ENCODE data around the gene CSMD2.

CSMD2 gene

DNA sequence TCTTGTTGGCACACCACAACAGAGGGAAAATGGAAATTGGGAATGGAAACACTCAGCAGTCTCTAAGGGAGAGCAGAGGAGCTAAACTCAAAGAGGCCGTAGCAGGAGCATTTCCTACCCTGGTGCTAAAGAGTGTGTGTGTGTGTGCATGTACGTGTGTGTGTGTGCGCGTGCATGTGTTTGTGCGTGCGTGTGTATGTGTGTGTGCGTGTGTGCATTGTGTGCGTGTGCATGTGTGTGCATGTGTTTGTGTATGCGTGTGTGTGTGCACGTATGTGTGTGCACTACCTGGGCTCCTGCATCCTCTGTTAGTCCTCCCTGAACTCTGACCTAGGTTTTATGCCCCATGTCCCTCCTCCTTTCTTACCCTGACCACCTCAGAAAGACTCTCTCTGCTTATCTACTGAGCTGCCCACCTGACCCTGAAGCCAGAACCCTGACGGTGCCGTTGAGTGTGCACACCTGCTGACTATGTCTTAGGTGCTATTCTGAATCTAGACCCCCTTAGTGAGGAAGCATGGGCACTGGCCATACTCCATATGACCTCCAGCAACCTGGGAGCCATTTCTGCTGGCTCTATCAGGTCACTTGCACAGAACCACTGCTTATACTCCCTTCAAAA, 458.3 kb downstream of the CSMD2 start:
- Histone ChIP-seq H3K9ac (ENCODE audit: low read length) (no peak overlapping the region), H3K27ac (ENCODE audit: low read length) (no peak overlapping the region), H3K9me3 (replicated peaks; ENCODE audit: insufficient read depth, low read length) (no peaks in the 10 kb centered on the region), H3K4me1 (ENCODE audit: low read length) (no peaks in the 10 kb centered on the region), H3K36me3 (replicated peaks; ENCODE audit: insufficient read depth, low read length) (no peaks in the 10 kb centered on the region), H2AFZ (ENCODE audit: low read length) (no peak overlapping the region), H4K20me1 (ENCODE audit: insufficient read depth, low read length) (no peaks in the 10 kb centered on the region), H3K4me3 (ENCODE audit: low read length) (no peak overlapping the region), H3K9me2 (replicated peaks; ENCODE audit: insufficient read depth, low read length) (no peaks in the 10 kb centered on the region), H3K27me3 (replicated peaks; ENCODE audit: insufficient read depth, low read length) (peaks cover 41% of the 10 kb centered on the region; the same call in 1 of the 2 replicates), H3K4me2 (ENCODE audit: low read depth, low read length) (no peak overlapping the region), H3K79me2 (ENCODE audit: low read length) (no peaks in the 10 kb centered on the region), H3F3A (ENCODE audit: insufficient read depth, low read length) (no peaks in the 10 kb centered on the region)
- DNase-seq: no peak
- TF ChIP-seq, protein P1, sequence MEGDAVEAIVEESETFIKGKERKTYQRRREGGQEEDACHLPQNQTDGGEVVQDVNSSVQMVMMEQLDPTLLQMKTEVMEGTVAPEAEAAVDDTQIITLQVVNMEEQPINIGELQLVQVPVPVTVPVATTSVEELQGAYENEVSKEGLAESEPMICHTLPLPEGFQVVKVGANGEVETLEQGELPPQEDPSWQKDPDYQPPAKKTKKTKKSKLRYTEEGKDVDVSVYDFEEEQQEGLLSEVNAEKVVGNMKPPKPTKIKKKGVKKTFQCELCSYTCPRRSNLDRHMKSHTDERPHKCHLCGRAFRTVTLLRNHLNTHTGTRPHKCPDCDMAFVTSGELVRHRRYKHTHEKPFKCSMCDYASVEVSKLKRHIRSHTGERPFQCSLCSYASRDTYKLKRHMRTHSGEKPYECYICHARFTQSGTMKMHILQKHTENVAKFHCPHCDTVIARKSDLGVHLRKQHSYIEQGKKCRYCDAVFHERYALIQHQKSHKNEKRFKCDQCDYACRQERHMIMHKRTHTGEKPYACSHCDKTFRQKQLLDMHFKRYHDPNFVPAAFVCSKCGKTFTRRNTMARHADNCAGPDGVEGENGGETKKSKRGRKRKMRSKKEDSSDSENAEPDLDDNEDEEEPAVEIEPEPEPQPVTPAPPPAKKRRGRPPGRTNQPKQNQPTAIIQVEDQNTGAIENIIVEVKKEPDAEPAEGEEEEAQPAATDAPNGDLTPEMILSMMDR (IDR thresholded peaks at IDR 0.05; ENCODE audit: low read length): no peak
- no peak for TF ChIP-seq EZH2 (optimal IDR thresholded peaks at IDR 0.05; ENCODE audit: low read depth, low read length)
- no peak for TF ChIP-seq EZH2phosphoT487 (IDR thresholded peaks at IDR 0.05; ENCODE audit: low read length)

GRCh38 chr1:33703464-33703863, 461.6 kb downstream of the CSMD2 start:
- Histone ChIP-seq H3K9me2 (replicated peaks; ENCODE audit: insufficient read depth, low read length) (no peaks in the 10 kb centered on the region), H3K4me3 (ENCODE audit: low read length) (no peak overlapping the region), H2AFZ (ENCODE audit: low read length) (no peak overlapping the region), H3K9me3 (replicated peaks; ENCODE audit: insufficient read depth, low read length) (no peaks in the 10 kb centered on the region), H4K20me1 (ENCODE audit: insufficient read depth, low read length) (no peaks in the 10 kb centered on the region), H3K4me1 (ENCODE audit: low read length) (no peaks in the 10 kb centered on the region), H3F3A (ENCODE audit: insufficient read depth, low read length) (no peaks in the 10 kb centered on the region), H3K27me3 (replicated peaks; ENCODE audit: insufficient read depth, low read length) (peaks cover 43% of the 10 kb centered on the region; the same call in 1 of the 2 replicates), H3K9ac (ENCODE audit: low read length) (no peak overlapping the region), H3K4me2 (ENCODE audit: low read depth, low read length) (no peak overlapping the region), H3K27ac (ENCODE audit: low read length) (no peak overlapping the region), H3K36me3 (replicated peaks; ENCODE audit: insufficient read depth, low read length) (no peaks in the 10 kb centered on the region), H3K79me2 (ENCODE audit: low read length) (no peaks in the 10 kb centered on the region)
- TF ChIP-seq EZH2 (optimal IDR thresholded peaks at IDR 0.05; ENCODE audit: low read depth, low read length) (no peak), EZH2phosphoT487 (IDR thresholded peaks at IDR 0.05; ENCODE audit: low read length) (no peak)
- TF ChIP-seq, protein P1 (IDR thresholded peaks at IDR 0.05; ENCODE audit: low read length): no peak
- no peak for DNase-seq

- DNase-seq: no peak
- H3K27ac ChIP-seq (ENCODE audit: low read length): no peak overlapping the region
Observed at GRCh38 chr1:33698361-33699035, 466.5 kb downstream of the CSMD2 start.

More at GRCh38 chr1:33698361-33699035, 466.5 kb downstream of the CSMD2 start:
- no peak overlapping the region for H2AFZ ChIP-seq (ENCODE audit: low read length)
- H3K9ac ChIP-seq (ENCODE audit: low read length): no peak overlapping the region
- H3K79me2 ChIP-seq (ENCODE audit: low read length): no peaks in the 10 kb centered on the region
- H3K9me3 ChIP-seq (replicated peaks; ENCODE audit: insufficient read depth, low read length): no peaks in the 10 kb centered on the region
- H3K36me3 ChIP-seq (replicated peaks; ENCODE audit: insufficient read depth, low read length): no peaks in the 10 kb centered on the region
- TF ChIP-seq, protein P1 (IDR thresholded peaks at IDR 0.05; ENCODE audit: low read length): no peak
- TF ChIP-seq EZH2 (optimal IDR thresholded peaks at IDR 0.05; ENCODE audit: low read depth, low read length) (no peak), EZH2phosphoT487 (IDR thresholded peaks at IDR 0.05; ENCODE audit: low read length) (no peak)
- no peak overlapping the region for H3K4me3 ChIP-seq (ENCODE audit: low read length)
- no peaks in the 10 kb centered on the region for H3F3A ChIP-seq (ENCODE audit: insufficient read depth, low read length)
- no peaks in the 10 kb centered on the region for H4K20me1 ChIP-seq (ENCODE audit: insufficient read depth, low read length)
- no peaks in the 10 kb centered on the region for H3K9me2 ChIP-seq (replicated peaks; ENCODE audit: insufficient read depth, low read length)
- no peaks in the 10 kb centered on the region for H3K4me1 ChIP-seq (ENCODE audit: low read length)
- no peak overlapping the region for H3K4me2 ChIP-seq (ENCODE audit: low read depth, low read length)
- H3K27me3 ChIP-seq (replicated peaks; ENCODE audit: insufficient read depth, low read length): peaks cover 60% of the 10 kb centered on the region

Data from MM.1S (cell line).